HFFc6 (cell line): ENCODE results near the gene OGFOD3. TPM values are rescaled to one million over a fixed set of nuclear protein-coding genes. Genes with fewer than 3 reads are reported as not detected.

Source experiments
- DNase-seq: peaks from one replicate; pipeline ENCODE4 v3.0.0-alpha.2; 2018
- H3K27ac Mint-ChIP-seq: 2 replicates; pipeline ENCODE4 v1.8.0; 2020; ENCODE audit warnings: mild to moderate bottlenecking, mixed read lengths
- H3K27me3 Mint-ChIP-seq: 2 replicates; pipeline ENCODE4 v1.8.0; 2021; ENCODE audit warnings: mild to moderate bottlenecking, moderate library complexity, mixed read lengths; ENCODE audit not compliant: insufficient read depth
- H3K36me3 Mint-ChIP-seq: 2 replicates; pipeline ENCODE4 v1.8.0; 2021; ENCODE audit warnings: low read depth, mixed read lengths
- H3K4me1 Mint-ChIP-seq: 2 replicates; pipeline ENCODE4 v1.8.0; 2020; ENCODE audit warnings: low read depth, mixed read lengths
- H3K4me3 Mint-ChIP-seq: 2 replicates; pipeline ENCODE4 v1.8.0; 2020; ENCODE audit warnings: mild to moderate bottlenecking, moderate library complexity, mixed read lengths
- H3K9me3 Mint-ChIP-seq: 2 replicates; pipeline ENCODE4 v1.8.0; 2020; ENCODE audit warnings: mild to moderate bottlenecking, mixed read lengths
- CTCF ChIP-seq: fragments of 200-600 bp; sonication (generic); IDR thresholded peaks from 2 replicates; pipeline ENCODE4 v1.5.0; 2021; ENCODE audit warnings: antibody characterized with exemption, mild to moderate bottlenecking
- total RNA-seq, 6 experiments: library from RNA; stranded (reverse); fragmentation: NEBNext Ultra II Directional; extraction: Animal tissue kit (Norgen Biotek cat#: 25700); gene quantifications; 2 replicates in 1 of 6; 3 replicates in 5 of 6; pipeline ENCODE4 v1.2.3, GENCODE V29; 2021

OGFOD3 gene
- total RNA-seq, 6 experiments from 2014 or later: 26.5 to 31.2 (median 27.9) TPM

GRCh38 chr17:82428546-82428945, 10.2 kb upstream of the OGFOD3 start:
- H3K9me3 Mint-ChIP-seq: no peaks in the 10 kb centered on the region
- DNase-seq: no peak
- H3K27me3 Mint-ChIP-seq: peaks cover 11% of the 10 kb centered on the region
- no peak for TF ChIP-seq CTCF
- H3K36me3 Mint-ChIP-seq: no peaks in the 10 kb centered on the region
- H3K27ac Mint-ChIP-seq: no peak overlapping the region
- H3K4me1 Mint-ChIP-seq: peaks cover 7% of the 10 kb centered on the region; the same call in 1 of the 2 replicates
- H3K4me3 Mint-ChIP-seq: no peak overlapping the region

DNA sequence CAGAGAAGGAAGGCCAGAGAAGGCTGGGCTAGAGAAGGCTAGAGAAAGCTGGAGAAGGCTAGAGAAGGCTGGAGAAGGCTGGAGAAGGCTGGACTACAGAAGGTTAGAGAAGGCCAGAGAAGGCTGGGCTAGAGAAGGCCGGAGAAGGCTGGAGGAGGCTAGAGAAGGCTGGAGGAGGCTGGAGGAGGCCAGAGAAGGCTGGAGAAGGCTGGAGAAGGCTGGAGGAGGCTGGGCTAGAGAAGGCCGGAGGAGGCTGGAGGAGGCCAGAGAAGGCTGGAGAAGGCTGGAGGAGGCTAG, 6.4 kb upstream of the OGFOD3 start:
- peaks cover 25% of the 10 kb centered on the region for H3K36me3 Mint-ChIP-seq
- no peak for DNase-seq
- H3K27me3 Mint-ChIP-seq: peaks cover 7% of the 10 kb centered on the region; the same call in 1 of the 2 replicates
- peaks cover 11% of the 10 kb centered on the region; the same call in 1 of the 2 replicates for H3K9me3 Mint-ChIP-seq
- peaks cover 6% of the 10 kb centered on the region for H3K4me1 Mint-ChIP-seq
- H3K4me3 Mint-ChIP-seq: no peak overlapping the region
- 0 out of 2 replicates have a peak, but pooled peaks have one; percentile 4 for TF ChIP-seq CTCF
- H3K27ac Mint-ChIP-seq: no peak overlapping the region

DNA sequence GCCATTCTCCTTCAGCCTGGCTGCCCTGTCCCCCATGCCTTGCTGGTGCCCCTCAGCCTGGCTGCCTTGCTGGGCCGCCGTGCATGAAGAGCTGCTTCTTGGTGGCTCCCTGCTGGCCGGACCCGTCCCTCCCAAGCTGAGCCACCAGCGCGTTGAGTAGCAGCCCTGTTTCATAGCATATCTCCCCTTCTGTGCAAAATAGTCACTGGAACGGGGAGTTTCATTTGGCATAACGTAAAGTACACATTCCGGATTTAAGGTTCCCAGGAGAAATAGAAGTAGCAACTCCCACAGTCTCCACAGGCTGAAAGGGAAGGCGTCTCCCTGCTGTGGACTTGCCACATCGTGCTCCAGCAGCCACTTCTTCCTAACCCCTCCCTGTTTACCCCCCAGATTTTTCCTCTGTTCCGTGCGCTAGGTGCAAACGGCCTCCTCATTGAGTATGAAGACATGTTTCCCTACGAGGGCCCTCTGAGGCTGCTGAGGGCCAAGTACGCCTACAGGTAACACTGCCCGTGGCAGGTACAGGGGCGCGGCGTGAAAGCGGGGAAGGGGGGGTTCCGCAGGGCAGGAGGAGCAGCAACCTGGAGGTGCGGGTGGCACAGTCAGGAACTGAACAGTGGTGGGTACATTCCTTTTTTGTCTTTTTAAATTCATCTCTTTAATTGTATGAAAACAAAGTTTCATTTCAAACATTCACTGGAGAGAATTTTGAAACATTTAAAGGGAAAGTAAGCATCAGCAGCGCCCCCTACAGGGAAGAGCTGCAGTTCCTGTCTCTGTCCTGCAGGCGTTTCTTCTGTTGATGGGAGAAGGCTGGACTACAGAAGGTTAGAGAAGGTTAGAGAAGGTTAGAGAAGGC, 5.8 kb upstream of the OGFOD3 start:
- peaks cover 4% of the 10 kb centered on the region; the same call in 1 of the 2 replicates for H3K27me3 Mint-ChIP-seq
- H3K27ac Mint-ChIP-seq: no peak overlapping the region
- TF ChIP-seq CTCF: peak; percentile 86
- peaks cover 25% of the 10 kb centered on the region for H3K36me3 Mint-ChIP-seq
- peak; percentile 38 for DNase-seq
- H3K4me3 Mint-ChIP-seq: no peak overlapping the region
- H3K4me1 Mint-ChIP-seq: peaks cover 8% of the 10 kb centered on the region
- peaks cover 11% of the 10 kb centered on the region; the same call in 1 of the 2 replicates for H3K9me3 Mint-ChIP-seq

GRCh38 chr17:82419540-82419939, 1.2 kb upstream of the OGFOD3 start:
- Mint-ChIP-seq H3K4me3 (peak overlapping the region; percentile 88), H3K4me1 (peaks cover 14% of the 10 kb centered on the region), H3K27me3 (no peaks in the 10 kb centered on the region), H3K27ac (no peak overlapping the region; the same call in 1 of the 2 replicates), H3K9me3 (peaks cover 11% of the 10 kb centered on the region; the same call in 1 of the 2 replicates), H3K36me3 (peaks cover 25% of the 10 kb centered on the region)
- DNase-seq: no peak
- no peak for TF ChIP-seq CTCF

DNA sequence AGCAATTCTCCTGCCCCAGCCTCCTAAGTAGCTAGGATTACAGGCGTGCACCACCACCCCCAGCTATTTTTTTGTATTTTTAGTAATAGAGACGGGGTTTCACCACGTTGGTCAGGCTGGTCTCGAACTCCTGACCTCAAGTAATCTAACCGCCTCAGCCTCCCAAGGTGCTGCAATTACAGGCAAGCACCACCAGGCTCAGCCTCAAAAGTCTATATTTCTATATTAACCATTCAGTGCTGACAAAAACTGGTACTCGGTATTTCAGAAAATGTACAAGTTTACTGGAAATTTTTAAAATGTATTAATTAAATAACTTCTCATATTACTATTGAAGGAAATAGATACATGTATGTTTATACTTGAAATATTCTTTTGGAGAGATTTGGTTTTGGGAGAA, 1.6 kb downstream of the OGFOD3 start:
- Mint-ChIP-seq H3K9me3 (no peaks in the 10 kb centered on the region; the same call in 1 of the 2 replicates), H3K36me3 (peaks cover 15% of the 10 kb centered on the region), H3K4me1 (peaks cover 18% of the 10 kb centered on the region), H3K27ac (no peak overlapping the region), H3K4me3 (no peak overlapping the region), H3K27me3 (peaks cover 1% of the 10 kb centered on the region; the same call in 1 of the 2 replicates)
- TF ChIP-seq CTCF: peak; percentile 54
- DNase-seq: no peak
